ENCODE results near the gene KIF3C.
A peak's percentile ranks its signal among the peaks of the same experiment; 100 is the strongest.

KIF3C gene

GRCh38 chr2:25877431-25878360 is 104.6 kb downstream of the KIF3C start:
- peak; percentile 65 for DNase-seq (ENCODE audit: low spot score)
